NCI-H82 treated with DMSO at 0.1 percent for 48 hours (cell line): ENCODE data around the gene ZNF107.
"Not testable (repeated sequence)": the region's sequence is repeated elsewhere in the genome, so short reads cannot be mapped to it uniquely, and the experiment has no call there.

Source experiments
- DNase-seq: peaks from one replicate; lab custom pipeline; 2025; ENCODE audit not compliant: unreplicated experiment; lab: John Stamatoyannopoulos, UW

The ZNF107 gene

GRCh38 chr7:64729089-64729848 is 63.3 kb downstream of the ZNF107 start:
- DNase-seq, result no peak

GRCh38 chr7:64733550-64734240 is 67.8 kb downstream of the ZNF107 start:
- no peak for DNase-seq

GRCh38 chr7:64736575-64736974 is 70.6 kb downstream of the ZNF107 start:
- no peak for DNase-seq

- DNase-seq, result not testable (repeated sequence)
These were observed 72.5 kb downstream of the ZNF107 start for GRCh38 chr7:64738403-64738802.

- not testable (repeated sequence) for DNase-seq
These were observed 73.0 kb downstream of the ZNF107 start for GRCh38 chr7:64738953-64739352.

- no peak for DNase-seq
These were observed 78.7 kb downstream of the ZNF107 start for GRCh38 chr7:64744680-64745079.

GRCh38 chr7:64747802-64748201 is 81.9 kb downstream of the ZNF107 start:
- DNase-seq, result no peak

- no peak for DNase-seq
These were observed 87.1 kb downstream of the ZNF107 start for GRCh38 chr7:64753032-64753431.

GRCh38 chr7:64755865-64756264 is 89.9 kb downstream of the ZNF107 start:
- no peak for DNase-seq

- DNase-seq, result no peak
These were observed 92.2 kb downstream of the ZNF107 start for GRCh38 chr7:64758151-64758550.
